Testis (tissue), 2 donors: ENCODE data around the gene ADD3.

Experiments used
- CTCF ChIP-seq, 3 experiments: fragments of 450-650 bp in 2 of 3; fragments of 200-600 bp in 1 of 3; sonication (generic) in 1 of 3; IDR thresholded peaks; one replicate each; pipeline ENCODE4 v1.5.1; 2016 to 2019; ENCODE audit warnings: antibody characterized with exemption in 3 of 3, mild to moderate bottlenecking in 2 of 3, moderate library complexity in 1 of 3
- POLR2A ChIP-seq: fragments of 450-650 bp; IDR thresholded peaks from one replicate; pipeline ENCODE4 v1.6.1; 2017; ENCODE audit warnings: antibody characterized with exemption, mild to moderate bottlenecking, moderate library complexity

DNA sequence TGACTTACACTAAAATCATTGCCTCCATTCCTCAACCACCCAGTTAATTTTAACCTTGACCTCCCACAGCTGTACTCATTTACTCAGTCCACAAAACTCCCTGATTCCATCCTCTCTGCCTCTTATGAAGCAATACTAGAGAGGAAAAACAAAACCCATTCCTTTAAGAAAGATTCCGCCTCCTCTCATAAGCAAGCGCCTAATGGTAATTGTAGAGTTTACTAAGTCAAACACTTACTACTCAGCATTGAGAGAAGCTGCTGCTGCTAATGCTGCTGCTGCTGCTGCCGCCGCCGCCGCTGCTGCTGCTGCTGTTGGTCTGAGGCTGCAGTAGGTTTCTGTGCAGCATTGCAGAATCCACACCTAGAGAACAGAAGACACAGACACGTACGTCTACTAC, 2.1 kb upstream of the ADD3 start:
- TF ChIP-seq CTCF (IDR thresholded peaks at IDR 0.05) (no peak), POLR2A (no peak)
